Osteoblast (primary cell): ENCODE measurements around the gene PPIH. TPM values are rescaled to one million over a fixed set of nuclear protein-coding genes. Genes with fewer than 3 reads are reported as not detected.
A peak's percentile ranks its signal among the peaks of the same experiment; 100 is the strongest.
"Not testable (repeated sequence)": the region's sequence is repeated elsewhere in the genome, so short reads cannot be mapped to it uniquely, and the experiment has no call there.

Experiments
- DNase-seq: peaks from one replicate; pipeline ENCODE4 v3.0.0; 2011; ENCODE audit warnings: low spot score, mixed read lengths; ENCODE audit not compliant: insufficient read length; ENCODE audit errors: missing footprints
- H2AFZ ChIP-seq: 2 replicates; pipeline ENCODE4 v1.6.0; 2011; ENCODE audit warnings: mild to moderate bottlenecking, low read length
- H3K27ac ChIP-seq: 2 replicates; pipeline ENCODE4 v1.5.1; 2011; ENCODE audit warnings: mild to moderate bottlenecking, low read depth, low read length, moderate library complexity
- H3K27me3 ChIP-seq: 2 replicates; pipeline ENCODE4 v1.6.0; 2012; ENCODE audit warnings: mild to moderate bottlenecking, control low read depth, inconsistent platforms, low read length, moderate library complexity; ENCODE audit not compliant: insufficient read depth
- H3K36me3 ChIP-seq: 2 replicates; pipeline ENCODE4 v1.5.1; 2011; ENCODE audit warnings: mild to moderate bottlenecking, low read length, control low read depth, moderate library complexity; ENCODE audit not compliant: insufficient read depth
- H3K4me1 ChIP-seq: 2 replicates; pipeline ENCODE4 v1.5.1; 2011; ENCODE audit warnings: mild to moderate bottlenecking, low read length, control low read depth, moderate library complexity; ENCODE audit not compliant: insufficient read depth
- H3K4me2 ChIP-seq: 2 replicates; pipeline ENCODE4 v1.6.0; 2011; ENCODE audit warnings: mild to moderate bottlenecking, low read length; ENCODE audit not compliant: insufficient read depth
- H3K4me3 ChIP-seq: fragments of 200-600 bp; sonication (generic); 3 replicates; pipeline ENCODE4 v1.5.1; 2012; ENCODE audit warnings: mild to moderate bottlenecking, low read length, inconsistent platforms; ENCODE audit not compliant: insufficient read depth
- H3K79me2 ChIP-seq: 2 replicates; pipeline ENCODE4 v1.6.0; 2012; ENCODE audit warnings: mild to moderate bottlenecking, low read length, control low read depth, inconsistent platforms; ENCODE audit not compliant: insufficient read depth
- H3K9me3 ChIP-seq: 2 replicates; pipeline ENCODE4 v1.5.1; 2011; ENCODE audit warnings: low read depth, low read length, control low read depth
- H4K20me1 ChIP-seq: 2 replicates; pipeline ENCODE4 v1.6.0; 2012; ENCODE audit warnings: mild to moderate bottlenecking, low read length, control low read depth; ENCODE audit not compliant: insufficient read depth
- CTCF ChIP-seq: IDR thresholded peaks from 2 replicates; pipeline ENCODE4 v1.5.1; 2011; ENCODE audit warnings: mild to moderate bottlenecking, low read depth, low read length, moderate library complexity; ENCODE audit errors: extremely low read depth
- total RNA-seq: library from RNA; depleted of rRNA; stranded (reverse); fragments of >200 nt; gene quantifications from 2 replicates; pipeline ENCODE4 v1.2.3, GENCODE V29; 2012

PPIH gene
- 17.4 and 18.3 TPM in 2 replicates for total RNA-seq

GRCh38 chr1:42657981-42658876, at the start of gene PPIH:
TSS of gene PPIH (plus strand) at chr1:42658423. CDS start at chr1:42658447, 24 bp downstream.
- TF ChIP-seq CTCF, result peak; percentile 6
- H3K27ac ChIP-seq, result peak within 1 kb of the TSS; percentile 36
- peaks cover 12% of the 10 kb centered on the region for H3K4me1 ChIP-seq
- peaks cover 11% of the 10 kb centered on the region for H3K36me3 ChIP-seq
- peak within 1 kb of the TSS; percentile 85 for H3K4me2 ChIP-seq
- H3K79me2 ChIP-seq, result peaks cover 22% of the 10 kb centered on the region
- DNase-seq, result peak; percentile 94
- no peaks in the 10 kb centered on the region for H3K9me3 ChIP-seq
- H4K20me1 ChIP-seq, result no peaks in the 10 kb centered on the region
- no peaks in the 10 kb centered on the region for H3K27me3 ChIP-seq
- H2AFZ ChIP-seq, result peak within 1 kb of the TSS; percentile 99
- peak within 1 kb of the TSS; percentile 79 for H3K4me3 ChIP-seq

- Histone ChIP-seq H3K9me3 (no peaks in the 10 kb centered on the region), H3K79me2 (no peaks in the 10 kb centered on the region), H4K20me1 (no peaks in the 10 kb centered on the region), H2AFZ (no peak overlapping the region), H3K4me3 (no peak overlapping the region), H3K4me1 (no peaks in the 10 kb centered on the region), H3K36me3 (no peaks in the 10 kb centered on the region), H3K27ac (no peak overlapping the region), H3K4me2 (no peak overlapping the region), H3K27me3 (no peaks in the 10 kb centered on the region)
- DNase-seq, result no peak
- no peak for TF ChIP-seq CTCF
Observed at GRCh38 chr1:42613803-42614131, 44.5 kb upstream of the PPIH start.

- no peak overlapping the region for H3K27ac ChIP-seq
- no peak overlapping the region for H2AFZ ChIP-seq
- no peaks in the 10 kb centered on the region for H4K20me1 ChIP-seq
- H3K36me3 ChIP-seq, result no peaks in the 10 kb centered on the region
- H3K4me1 ChIP-seq, result no peaks in the 10 kb centered on the region
- no peaks in the 10 kb centered on the region for H3K27me3 ChIP-seq
- no peak overlapping the region for H3K4me2 ChIP-seq
- no peaks in the 10 kb centered on the region for H3K79me2 ChIP-seq
- no peaks in the 10 kb centered on the region for H3K9me3 ChIP-seq
- TF ChIP-seq CTCF, result no peak
- DNase-seq, result no peak
- no peak overlapping the region for H3K4me3 ChIP-seq
Observed at GRCh38 chr1:42618866-42619265, 39.4 kb upstream of the PPIH start.

GRCh38 chr1:42620307-42620706, 37.9 kb upstream of the PPIH start:
- no peak for TF ChIP-seq CTCF
- Histone ChIP-seq H3K4me1 (no peaks in the 10 kb centered on the region), H3K79me2 (no peaks in the 10 kb centered on the region)

GRCh38 chr1:42621180-42621579, 37.0 kb upstream of the PPIH start:
- H3K36me3 ChIP-seq, H3K79me2 ChIP-seq, DNase-seq, H3K27me3 ChIP-seq, H3K4me2 ChIP-seq, H3K27ac ChIP-seq, H4K20me1 ChIP-seq, H3K4me3 ChIP-seq, H2AFZ ChIP-seq, H3K4me1 ChIP-seq, H3K9me3 ChIP-seq: not testable (repeated sequence)

More at GRCh38 chr1:42620307-42620706, 37.9 kb upstream of the PPIH start:
- no peak overlapping the region for H3K27ac ChIP-seq
- no peak for DNase-seq
- H3K4me3 ChIP-seq, result no peak overlapping the region
- no peak overlapping the region for H2AFZ ChIP-seq
- H3K27me3 ChIP-seq, result no peaks in the 10 kb centered on the region
- no peaks in the 10 kb centered on the region for H4K20me1 ChIP-seq
- no peaks in the 10 kb centered on the region for H3K9me3 ChIP-seq
- no peaks in the 10 kb centered on the region for H3K36me3 ChIP-seq
- H3K4me2 ChIP-seq, result no peak overlapping the region

GRCh38 chr1:42627205-42627604, 31.0 kb upstream of the PPIH start:
- H3K9me3 ChIP-seq, result not testable (repeated sequence)

More at GRCh38 chr1:42627205-42627604, 31.0 kb upstream of the PPIH start:
- H2AFZ ChIP-seq, H3K27ac ChIP-seq, H3K4me3 ChIP-seq, H3K79me2 ChIP-seq, DNase-seq, H3K36me3 ChIP-seq, H3K4me2 ChIP-seq, H3K4me1 ChIP-seq, H3K27me3 ChIP-seq, H4K20me1 ChIP-seq: not testable (repeated sequence)
